Measurements from ENCODE around the gene PYGM.
A peak's percentile ranks its signal among the peaks of the same experiment; 100 is the strongest.

The PYGM gene

GRCh38 chr11:64800303-64801157 is 40.8 kb upstream of the PYGM start:
- Histone ChIP-seq H3K36me3 (peaks cover 43% of the 10 kb centered on the region), H3K9me3 (no peaks in the 10 kb centered on the region), H3K4me2 (peak overlapping the region; percentile 100), H4K20me1 (0 out of 2 replicates have a peak, but pooled peaks cover 4% of the 10 kb centered on the region), H3K9ac (peak overlapping the region; percentile 75), H3K4me3 (peak overlapping the region; percentile 73), H3K27ac (peak overlapping the region; percentile 89), H3K27me3 (no peaks in the 10 kb centered on the region), H3K4me1 (peaks cover 86% of the 10 kb centered on the region)
- no peak for TF ChIP-seq Cebpa-rat (IDR thresholded peaks at IDR 0.05)

GRCh38 chr11:64799623-64800302 is 40.0 kb upstream of the PYGM start:
- Histone ChIP-seq H3K9ac (peak overlapping the region; percentile 75), H4K20me1 (0 out of 2 replicates have a peak, but pooled peaks cover 4% of the 10 kb centered on the region), H3K27ac (peak overlapping the region; percentile 89), H3K36me3 (peaks cover 35% of the 10 kb centered on the region), H3K4me1 (peaks cover 91% of the 10 kb centered on the region), H3K4me2 (peak overlapping the region; percentile 100), H3K27me3 (no peaks in the 10 kb centered on the region), H3K9me3 (no peaks in the 10 kb centered on the region), H3K4me3 (peak overlapping the region; percentile 73)
- no peak for TF ChIP-seq Cebpa-rat (IDR thresholded peaks at IDR 0.05)

- peaks cover 30% of the 10 kb centered on the region for H3K36me3 ChIP-seq
- H3K4me3 ChIP-seq: peak overlapping the region; percentile 73
- H3K4me1 ChIP-seq: peaks cover 91% of the 10 kb centered on the region
- H3K4me2 ChIP-seq: peak overlapping the region; percentile 100
- no peaks in the 10 kb centered on the region for H3K27me3 ChIP-seq
- no peak for TF ChIP-seq Cebpa-rat (IDR thresholded peaks at IDR 0.05)
- no peaks in the 10 kb centered on the region for H4K20me1 ChIP-seq
- H3K9me3 ChIP-seq: no peaks in the 10 kb centered on the region
- peak overlapping the region; percentile 15; the same call in 1 of the 2 replicates for H3K9ac ChIP-seq
- peak overlapping the region; percentile 89 for H3K27ac ChIP-seq
Observed at GRCh38 chr11:64799256-64799622, 39.5 kb upstream of the PYGM start.

GRCh38 chr11:64796757-64797541 is 37.2 kb upstream of the PYGM start:
- peaks cover 32% of the 10 kb centered on the region for H3K36me3 ChIP-seq
- no peaks in the 10 kb centered on the region for H4K20me1 ChIP-seq
- H3K9me3 ChIP-seq: no peaks in the 10 kb centered on the region
- no peaks in the 10 kb centered on the region for H3K27me3 ChIP-seq
- H3K27ac ChIP-seq: peak overlapping the region; percentile 18; the same call in 1 of the 2 replicates
- TF ChIP-seq Cebpa-rat (IDR thresholded peaks at IDR 0.05): no peak
- peak overlapping the region; percentile 24 for H3K4me2 ChIP-seq
- H3K4me3 ChIP-seq: no peak overlapping the region
- no peak overlapping the region for H3K9ac ChIP-seq
- peaks cover 93% of the 10 kb centered on the region for H3K4me1 ChIP-seq

GRCh38 chr11:64796047-64796756 is 36.4 kb upstream of the PYGM start:
- no peak for TF ChIP-seq Cebpa-rat (IDR thresholded peaks at IDR 0.05)
- H4K20me1 ChIP-seq: no peaks in the 10 kb centered on the region
- H3K4me2 ChIP-seq: peak overlapping the region; percentile 24
- no peaks in the 10 kb centered on the region for H3K9me3 ChIP-seq
- peak overlapping the region; percentile 18; the same call in 1 of the 2 replicates for H3K27ac ChIP-seq
- peaks cover 39% of the 10 kb centered on the region for H3K36me3 ChIP-seq
- H3K4me1 ChIP-seq: peaks cover 86% of the 10 kb centered on the region
- no peak overlapping the region for H3K9ac ChIP-seq
- no peaks in the 10 kb centered on the region for H3K27me3 ChIP-seq
- H3K4me3 ChIP-seq: no peak overlapping the region

GRCh38 chr11:64794526-64794925 is 34.8 kb upstream of the PYGM start:
- Histone ChIP-seq H3K27ac (peak overlapping the region; percentile 15; the same call in 1 of the 2 replicates), H3K9me3 (no peaks in the 10 kb centered on the region), H3K4me2 (peak overlapping the region; percentile 85), H3K27me3 (no peaks in the 10 kb centered on the region), H3K4me3 (no peak overlapping the region), H4K20me1 (no peaks in the 10 kb centered on the region), H3K4me1 (peaks cover 69% of the 10 kb centered on the region), H3K36me3 (peaks cover 56% of the 10 kb centered on the region), H3K9ac (no peak overlapping the region)
- no peak for TF ChIP-seq Cebpa-rat (IDR thresholded peaks at IDR 0.05)

GRCh38 chr11:64793271-64794160 is 33.7 kb upstream of the PYGM start:
- Histone ChIP-seq H3K4me2 (peak overlapping the region; percentile 85), H3K9me3 (no peaks in the 10 kb centered on the region), H3K4me3 (peak overlapping the region; percentile 3; the same call in 1 of the 2 replicates), H3K4me1 (peaks cover 59% of the 10 kb centered on the region), H3K27me3 (no peaks in the 10 kb centered on the region), H3K9ac (peak overlapping the region; percentile 62), H3K27ac (peak overlapping the region; percentile 77), H3K36me3 (peaks cover 64% of the 10 kb centered on the region), H4K20me1 (no peaks in the 10 kb centered on the region)
- TF ChIP-seq Cebpa-rat (IDR thresholded peaks at IDR 0.05): no peak

GRCh38 chr11:64792482-64792881 is 32.7 kb upstream of the PYGM start:
- Histone ChIP-seq H3K9ac (no peak overlapping the region), H3K4me3 (no peak overlapping the region), H3K27me3 (no peaks in the 10 kb centered on the region), H3K9me3 (no peaks in the 10 kb centered on the region), H3K4me2 (peak overlapping the region; percentile 85; the same call in 1 of the 2 replicates), H3K36me3 (peaks cover 63% of the 10 kb centered on the region), H3K27ac (peak overlapping the region; percentile 77; the same call in 1 of the 2 replicates), H3K4me1 (peaks cover 57% of the 10 kb centered on the region), H4K20me1 (no peaks in the 10 kb centered on the region)
- no peak for TF ChIP-seq Cebpa-rat (IDR thresholded peaks at IDR 0.05)

All from BLaER1 (cell line).